HepG2 (cell line): ENCODE measurements around the gene TFDP1. TPM values are rescaled to one million over a fixed set of nuclear protein-coding genes. Genes with fewer than 3 reads are reported as not detected.

Experiments
- ATAC-seq: fragments of 200-7000 bp; cut with Tn5 transposase; 3 replicates; pipeline ENCODE4 v1.9.1; 2020; ENCODE audit warnings: mild to moderate bottlenecking, moderate library complexity
- BruUV-seq: library from RNA; stranded (reverse); fragments of 400-500 nt; replicated peaks from 2 replicates; lab custom pipeline; 2021; lab: Mats Ljungman, UMichigan
- CTCF ChIA-PET: fragments of 300-600 bp; formaldehyde crosslinking; extraction: SDS; loops from one replicate; lab custom pipeline; 2021; ENCODE audit warnings: low total read pairs, inconsistent platforms, low intra/inter-chr PET ratio; lab: Yijun Ruan, JAX
- POLR2A ChIA-PET: fragments of 350-600 bp; sonication (Branson Sonifier 250); formaldehyde crosslinking; loops from one replicate; lab custom pipeline; 2020; ENCODE audit warnings: antibody characterized with exemption, inconsistent platforms; lab: Yijun Ruan, JAX
- DNase-seq: peaks from one replicate; pipeline ENCODE4 v3.0.0-alpha.2; 2015; ENCODE audit warnings: low spot score
- FAIRE-seq: peaks from 3 replicates; lab custom pipeline; 2011; peaks lifted over from hg19 to GRCh38; lab: Jason Lieb, UNC
- H2AFZ ChIP-seq: one replicate; pipeline ENCODE4 v1.6.1; 2011; ENCODE audit warnings: low read length, inconsistent platforms
- H3K27ac ChIP-seq: fragments of 300-600 bp; 3 replicates; pipeline ENCODE4 v1.8.0; 2011; ENCODE audit warnings: mixed run types, mild to moderate bottlenecking, mixed read lengths, low read length, inconsistent platforms; ENCODE audit not compliant: insufficient read depth; ENCODE audit errors: extremely low read length
- H3K27me3 ChIP-seq, 2 experiments: fragments of 200-600 bp in 1 of 2; 2 replicates in 1 of 2; 3 replicates in 1 of 2; pipeline versions ENCODE4 v1.6.0 to v1.8.0; 2011; ENCODE audit warnings: low read length in 2 of 2, mild to moderate bottlenecking in 2 of 2, moderate library complexity in 2 of 2, inconsistent platforms in 1 of 2; ENCODE audit not compliant: insufficient read depth in 2 of 2, control insufficient read depth in 1 of 2
- H3K36me3 ChIP-seq, 2 experiments: fragments of 200-600 bp in 1 of 2; replicated peaks in 1 of 2; 2 replicates in 1 of 2; 3 replicates in 1 of 2; pipeline versions ENCODE4 v1.5.1 to v1.8.0; 2011; ENCODE audit warnings: low read length in 2 of 2, inconsistent platforms in 1 of 2; ENCODE audit not compliant: insufficient read depth in 2 of 2, control insufficient read depth in 1 of 2
- H3K4me1 ChIP-seq: 2 replicates; pipeline ENCODE4 v1.5.1; 2012; ENCODE audit warnings: low read length, inconsistent platforms; ENCODE audit not compliant: insufficient read depth
- H3K4me2 ChIP-seq: 2 replicates; pipeline ENCODE4 v1.6.0; 2011; ENCODE audit warnings: low read depth, low read length, inconsistent platforms
- H3K4me3 ChIP-seq, 3 experiments: fragments of 200-600 bp in 1 of 3; sonication (generic), shearing (Covaris generic) in 1 of 3; replicated peaks in 1 of 3; 2 replicates each; pipeline ENCODE4 v1.5.1; 2011 to 2016; ENCODE audit warnings: low read length in 3 of 3, inconsistent platforms in 2 of 3, low read depth in 2 of 3, mild to moderate bottlenecking in 2 of 3, control low read depth in 1 of 3, mixed read lengths in 1 of 3; ENCODE audit not compliant: insufficient read depth in 1 of 3
- H3K79me2 ChIP-seq: one replicate; pipeline ENCODE4 v1.6.1; 2011; ENCODE audit warnings: low read length, inconsistent platforms; ENCODE audit not compliant: insufficient read depth
- H3K9ac ChIP-seq: 2 replicates; pipeline ENCODE4 v1.6.0; 2011; ENCODE audit warnings: mild to moderate bottlenecking, low read depth, low read length, inconsistent platforms; ENCODE audit not compliant: insufficient read depth
- H3K9me3 ChIP-seq: 2 replicates; pipeline ENCODE4 v1.5.1; 2012; ENCODE audit warnings: mild to moderate bottlenecking, low read length
- H4K20me1 ChIP-seq: 2 replicates; pipeline ENCODE4 v1.6.0; 2011; ENCODE audit warnings: inconsistent platforms, mild to moderate bottlenecking, low read length, moderate library complexity; ENCODE audit not compliant: insufficient read depth
- AKAP8 ChIP-seq: sonication (generic); formaldehyde crosslinking; IDR thresholded peaks from 2 replicates; pipeline ENCODE4 v1.5.1; 2020; ENCODE audit warnings: mild to moderate bottlenecking, missing genetic modification reagents
- ATM ChIP-seq: fragments of 450-650 bp; IDR thresholded peaks from 2 replicates; pipeline ENCODE4 v1.7.1; 2017; ENCODE audit warnings: mild to moderate bottlenecking, borderline replicate concordance
- ETV6 ChIP-seq: sonication (generic); formaldehyde crosslinking; conservative IDR thresholded peaks from 2 replicates; pipeline ENCODE4 v1.4.0; 2020; ENCODE audit warnings: missing genetic modification reagents
- GABPA ChIP-seq, 2 experiments: IDR thresholded peaks; 2 replicates each; pipeline ENCODE4 v1.6.1; 2011 to 2016; ENCODE audit warnings: low read depth in 2 of 2, low read length in 1 of 2, missing biosample characterization in 1 of 2, missing genetic modification characterization in 1 of 2
- TSC22D2 ChIP-seq: sonication (generic); formaldehyde crosslinking; IDR thresholded peaks from 2 replicates; pipeline ENCODE4 v1.5.1; 2020; ENCODE audit warnings: missing genetic modification reagents, mild to moderate bottlenecking, borderline replicate concordance
- ZFP37 ChIP-seq: sonication (generic); formaldehyde crosslinking; IDR thresholded peaks from 2 replicates; pipeline ENCODE4 v1.4.0; 2020; ENCODE audit warnings: missing genetic modification reagents, borderline replicate concordance
- ZNF318 ChIP-seq: sonication (generic); formaldehyde crosslinking; IDR thresholded peaks from 2 replicates; pipeline ENCODE4 v1.4.0; 2020; ENCODE audit warnings: mild to moderate bottlenecking, missing genetic modification reagents
- ZNF329 ChIP-seq: sonication (generic); formaldehyde crosslinking; IDR thresholded peaks from 2 replicates; pipeline ENCODE4 v1.9.0; 2021; ENCODE audit warnings: low read depth, mild to moderate bottlenecking, missing genetic modification reagents
- ZNF362 ChIP-seq: sonication (generic); formaldehyde crosslinking; IDR thresholded peaks from 2 replicates; pipeline ENCODE4 v1.4.0; 2020; ENCODE audit warnings: missing genetic modification reagents, mild to moderate bottlenecking, borderline replicate concordance
- ZNF639 ChIP-seq: conservative IDR thresholded peaks from 2 replicates; pipeline ENCODE4 v1.6.1; 2018; ENCODE audit warnings: missing genetic modification reagents
- WGBS: methylation state at CpG from one replicate; pipeline ENCODE4 v1.1.6; 2017; ENCODE audit warnings: low lambda C conversion rate; 5-methylcytosine and 5-hydroxymethylcytosine counted together
- in situ Hi-C: cut with HindIII; loops from 2 replicates; pipeline ENCODE4 v1.10.0; 2017; ENCODE audit warnings: low pct_unique_long_range_greater_than_20kb; ENCODE audit not compliant: extremely low pct_ligation_motif_present
- intact Hi-C: fragments of 100-400 bp; cut with micrococcal nuclease; formaldehyde crosslinking; loops from one replicate; pipeline ENCODE4 v1.10.0; 2022; ENCODE audit not compliant: unreplicated experiment
- polyA plus RNA-seq, 8 experiments: library from polyadenylated mRNA; depleted of rRNA in 3 of 8; stranded (reverse) in 7 of 8; unstranded in 1 of 8; fragments of >200 nt; fragmentation: Illumina TruSeq in 4 of 8; extraction: Trizol in 4 of 8; gene quantifications; 2 replicates each; pipeline versions ENCODE4 v1.2.1 to v1.2.3, GENCODE V29; 2011 to 2016; ENCODE audit warnings: low read depth in 4 of 8, missing spikeins in 1 of 8, mixed read lengths in 1 of 8; ENCODE audit not compliant: insufficient read depth in 1 of 8
- total RNA-seq, 5 experiments: library from RNA; depleted of rRNA; stranded (reverse); fragments of >200 nt; fragmentation: Illumina TruSeq; extraction: Trizol; gene quantifications; 2 replicates each; pipeline ENCODE4 v1.2.3, GENCODE V29; 2016; ENCODE audit warnings: low read depth in 1 of 5

Gene TFDP1
- total and polyA plus RNA-seq, 2 of the 13 experiments (the other 11 are each of a cell fraction or from before 2014, with no cell fraction given), result 38.0 to 84.2 TPM

- DNase-seq, result no peak
- H3K27me3 ChIP-seq, result no peaks in the 10 kb centered on the region
- no peak for ATAC-seq
- H3K36me3 ChIP-seq, result peaks cover 12 to 40% of the 10 kb centered on the region in 2 experiments
- TSS peak; percentile 40 for BruUV-seq
- no peak overlapping the region for H3K9ac ChIP-seq
- peaks cover 20% of the 10 kb centered on the region for H3K79me2 ChIP-seq
- CTCF ChIA-PET, result no interaction called here
- H3K27ac ChIP-seq, result no peak overlapping the region
- WGBS, result 97% methylated on average over 15 of the region's 15 CpGs
- H4K20me1 ChIP-seq, result peaks cover 3% of the 10 kb centered on the region; the same call in 1 of the 2 replicates
- intact Hi-C loops, result no loop called here
- POLR2A ChIA-PET, result no interaction called here
- peaks cover 12% of the 10 kb centered on the region for H3K4me1 ChIP-seq
- no peak for FAIRE-seq
- TF ChIP-seq TSC22D2, result no peak
- TF ChIP-seq ZNF318 (CRISPR knock-in tag), result no peak
- no peak for TF ChIP-seq ETV6 (CRISPR knock-in tag)
- no peak for TF ChIP-seq ATM
- TF ChIP-seq ZNF329, result no peak
- no peak for TF ChIP-seq AKAP8 (CRISPR knock-in tag)
- no peak for TF ChIP-seq ZNF362 (CRISPR knock-in tag)
- no peak for TF ChIP-seq ZNF639 (CRISPR knock-in tag)
- no peak for TF ChIP-seq GABPA (IDR thresholded peaks at IDR 0.05; ENCODE audit: low read depth, low read length)
- TF ChIP-seq GABPA (CRISPR knock-in tag; IDR thresholded peaks at IDR 0.05; ENCODE audit: low read depth), result no peak
- no peak for TF ChIP-seq ZFP37 (CRISPR knock-in tag)
- TF ChIP-seq, all 625 proteins: peak for 0
- Histone ChIP-seq H3K4me3 (no peak overlapping the region), H3K9me3 (no peaks in the 10 kb centered on the region), H3K4me2 (no peak overlapping the region), H2AFZ (no peak overlapping the region)
- in situ Hi-C loops, result no loop called here
Observed at GRCh38 chr13:113621046-113621445, 36.5 kb downstream of the TFDP1 start.
